Retinal pigment epithelial cell (primary cell): Measurements from ENCODE around the gene MAST4.

Experiments
- DNase-seq: peaks from one replicate; pipeline ENCODE4 v3.0.0-alpha.2; 2010; ENCODE audit warnings: low read depth
- H3K4me3 ChIP-seq: 2 replicates; pipeline ENCODE4 v1.5.1; 2011; ENCODE audit warnings: mild to moderate bottlenecking, low read length, control low read depth, moderate library complexity
- CTCF ChIP-seq: conservative IDR thresholded peaks from 2 replicates; pipeline ENCODE4 v1.5.1; 2011; ENCODE audit warnings: low read depth, low read length, control low read depth, inconsistent platforms

The MAST4 gene

DNA sequence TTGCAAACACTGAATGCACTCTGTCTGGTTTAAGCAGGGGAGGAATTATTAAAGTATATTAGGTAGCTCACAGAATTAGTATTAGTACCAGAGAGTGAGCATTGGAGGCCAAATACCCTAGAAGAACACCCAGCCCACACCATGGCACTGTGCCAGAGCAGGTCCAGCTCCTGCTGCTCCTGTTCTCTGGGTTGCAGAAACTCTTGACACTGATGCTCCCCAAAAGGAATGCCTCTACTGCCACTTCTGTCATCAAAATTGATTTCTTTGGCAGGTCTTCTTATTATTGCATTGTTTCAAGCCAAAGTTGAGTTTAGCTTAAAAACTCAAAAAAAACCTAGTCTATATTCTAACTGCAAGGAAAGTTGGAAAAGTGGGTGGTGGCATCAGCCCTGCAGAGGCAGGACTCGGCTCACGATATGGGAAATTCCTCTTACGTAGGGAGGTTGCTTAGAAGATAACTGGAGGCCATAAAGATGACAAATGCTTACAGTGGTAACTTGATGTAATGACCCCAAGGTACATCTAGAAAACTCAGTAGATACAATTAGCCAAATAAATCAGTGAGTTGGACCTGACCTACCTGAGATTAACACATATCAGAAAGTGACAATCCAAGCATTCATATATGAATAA lies 477.0 kb downstream of the MAST4 start:
- no peak for DNase-seq
- TF ChIP-seq CTCF: no peak
- no peak overlapping the region for H3K4me3 ChIP-seq

DNA sequence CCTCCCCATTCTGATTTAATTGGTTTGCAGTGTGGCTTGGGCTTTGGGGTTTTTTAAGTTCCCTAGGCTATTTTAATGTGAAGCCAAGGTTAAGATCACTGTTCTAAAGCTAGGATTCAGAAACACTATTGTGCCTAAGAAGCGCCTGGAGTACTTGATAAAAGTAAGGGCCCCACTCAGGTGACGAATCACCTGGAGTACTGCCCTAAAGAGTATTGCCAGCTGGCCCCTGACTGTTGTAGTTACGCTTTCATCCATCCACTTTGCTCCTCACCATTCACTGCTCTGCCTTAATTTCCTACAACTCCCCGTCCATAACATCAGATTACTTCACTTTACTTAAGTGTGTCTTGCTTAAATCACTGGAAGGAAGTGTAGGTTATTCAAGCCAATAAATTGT lies 481.1 kb downstream of the MAST4 start:
- no peak for DNase-seq
- no peak for TF ChIP-seq CTCF

DNA sequence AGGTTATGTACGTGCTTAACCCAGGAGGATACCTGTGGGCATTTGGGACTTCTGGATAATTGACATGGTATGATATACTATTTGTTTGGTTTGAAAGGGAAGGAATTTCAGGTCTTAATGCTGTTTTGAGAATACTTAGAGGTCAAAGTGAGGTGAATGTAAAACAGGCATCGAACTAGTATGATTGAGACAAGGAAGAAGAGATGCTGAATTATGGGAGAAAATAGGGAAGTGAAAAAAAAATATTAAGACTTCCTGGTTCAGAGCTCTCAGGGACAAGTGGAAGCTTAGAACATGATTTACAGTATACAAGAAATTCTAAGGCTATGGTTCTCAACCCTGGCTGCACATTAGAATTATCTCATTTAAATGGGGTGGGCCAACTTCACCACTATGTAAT lies 485.1 kb downstream of the MAST4 start:
- no peak for DNase-seq

More for the DNA sequence above, 481.1 kb downstream of the MAST4 start:
- no peak overlapping the region for H3K4me3 ChIP-seq

DNA sequence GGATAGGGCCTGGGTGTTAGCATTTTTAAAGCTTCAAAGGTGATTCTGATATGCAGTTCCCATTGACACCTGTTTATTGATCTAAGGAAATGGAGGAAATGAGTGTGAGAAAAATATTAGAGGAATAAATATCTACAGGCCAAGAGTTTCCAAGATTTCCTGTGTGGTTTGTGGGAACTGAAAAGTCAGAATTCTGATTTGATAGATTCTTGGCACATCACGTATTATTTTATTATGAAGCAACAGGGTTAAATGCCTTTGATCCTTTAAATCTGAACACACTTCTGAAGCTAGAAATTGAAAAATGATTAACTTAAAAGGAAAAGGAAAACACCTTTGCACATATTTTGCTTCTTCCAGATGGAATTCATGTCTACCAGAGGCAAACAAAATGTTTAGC lies 486.7 kb downstream of the MAST4 start:
- peak; percentile 34 for DNase-seq
- TF ChIP-seq CTCF: no peak
- H3K4me3 ChIP-seq: no peak overlapping the region

More for the DNA sequence above, 485.1 kb downstream of the MAST4 start:
- H3K4me3 ChIP-seq: no peak overlapping the region
- TF ChIP-seq CTCF: no peak

DNA sequence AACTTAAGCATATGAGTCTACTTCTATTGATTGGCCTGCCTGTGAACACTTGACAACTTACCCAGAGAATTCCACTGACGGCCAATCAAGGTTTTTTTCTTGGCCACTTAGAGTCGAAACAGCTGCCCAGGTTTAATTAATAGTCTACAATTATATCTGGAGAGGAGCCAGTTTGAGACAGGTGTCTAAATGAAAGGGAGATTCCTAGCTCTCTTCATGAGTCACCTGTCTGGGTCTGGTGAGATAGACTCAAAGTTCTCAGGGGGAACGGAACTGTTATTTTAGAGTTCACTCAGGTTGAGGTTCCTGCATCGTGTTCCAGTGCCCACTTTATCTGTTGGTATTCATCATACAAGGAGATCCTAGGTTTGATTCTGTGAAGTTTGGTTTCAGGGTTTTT lies 489.4 kb downstream of the MAST4 start:
- no peak for DNase-seq
- TF ChIP-seq CTCF: no peak
- H3K4me3 ChIP-seq: no peak overlapping the region

- no peak for DNase-seq
- H3K4me3 ChIP-seq: no peak overlapping the region
- no peak for TF ChIP-seq CTCF
Measured at GRCh38 chr5:67089200-67089725, 493.1 kb downstream of the MAST4 start.

- H3K4me3 ChIP-seq: no peak overlapping the region
- no peak for DNase-seq
- no peak for TF ChIP-seq CTCF
Measured at GRCh38 chr5:67090040-67090439, 493.8 kb downstream of the MAST4 start.
